ENCODE results near the gene DUSP22.

DNA sequence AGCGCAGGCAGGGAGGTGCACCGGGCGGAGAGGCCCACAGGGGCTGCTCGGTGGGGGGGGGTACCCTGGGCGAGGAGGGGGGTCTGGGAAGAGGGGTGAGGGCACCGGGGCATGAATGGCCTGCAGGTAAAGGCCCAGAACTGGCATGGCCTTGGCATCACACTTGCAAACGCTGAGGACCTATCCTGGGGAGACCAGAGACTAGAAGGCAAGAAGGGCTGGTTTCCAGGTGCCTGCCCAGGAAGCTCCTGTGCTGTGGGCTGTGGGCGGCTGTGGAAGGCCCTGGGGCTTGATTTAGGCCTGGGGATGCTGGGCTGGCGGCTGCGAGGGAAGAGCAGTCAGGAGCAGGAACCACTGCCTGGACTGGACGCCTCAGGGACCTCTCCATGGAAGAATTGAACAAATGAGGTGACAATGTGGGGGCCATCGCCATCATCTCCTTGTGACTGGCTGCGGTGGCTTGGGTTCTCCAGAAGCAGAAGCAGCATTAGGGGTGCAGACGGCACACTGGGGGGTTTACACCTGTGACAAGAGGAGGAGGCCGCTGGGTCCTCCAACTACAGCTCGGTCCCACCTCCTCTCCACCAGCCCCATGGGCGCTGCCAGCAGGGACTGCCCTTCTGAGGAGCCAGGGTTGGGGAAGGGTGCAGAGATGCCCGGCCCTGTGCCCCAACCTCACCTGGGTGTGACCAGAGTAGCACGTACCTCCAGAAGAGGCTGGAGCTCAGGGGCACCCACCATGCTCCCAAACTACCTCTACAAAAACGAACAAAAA lies 67.2 kb downstream of the DUSP22 start:
- TF ChIP-seq POLR2A (IDR thresholded peaks at IDR 0.05), result no peak
- TF ChIP-seq, protein P1, sequence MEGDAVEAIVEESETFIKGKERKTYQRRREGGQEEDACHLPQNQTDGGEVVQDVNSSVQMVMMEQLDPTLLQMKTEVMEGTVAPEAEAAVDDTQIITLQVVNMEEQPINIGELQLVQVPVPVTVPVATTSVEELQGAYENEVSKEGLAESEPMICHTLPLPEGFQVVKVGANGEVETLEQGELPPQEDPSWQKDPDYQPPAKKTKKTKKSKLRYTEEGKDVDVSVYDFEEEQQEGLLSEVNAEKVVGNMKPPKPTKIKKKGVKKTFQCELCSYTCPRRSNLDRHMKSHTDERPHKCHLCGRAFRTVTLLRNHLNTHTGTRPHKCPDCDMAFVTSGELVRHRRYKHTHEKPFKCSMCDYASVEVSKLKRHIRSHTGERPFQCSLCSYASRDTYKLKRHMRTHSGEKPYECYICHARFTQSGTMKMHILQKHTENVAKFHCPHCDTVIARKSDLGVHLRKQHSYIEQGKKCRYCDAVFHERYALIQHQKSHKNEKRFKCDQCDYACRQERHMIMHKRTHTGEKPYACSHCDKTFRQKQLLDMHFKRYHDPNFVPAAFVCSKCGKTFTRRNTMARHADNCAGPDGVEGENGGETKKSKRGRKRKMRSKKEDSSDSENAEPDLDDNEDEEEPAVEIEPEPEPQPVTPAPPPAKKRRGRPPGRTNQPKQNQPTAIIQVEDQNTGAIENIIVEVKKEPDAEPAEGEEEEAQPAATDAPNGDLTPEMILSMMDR (IDR thresholded peaks at IDR 0.05), result no peak

Data from tibial nerve (tissue), 3 donors.